NCI-H2171 (cell line): Measurements from ENCODE around the gene BIRC3.

Experiments used
- DNase-seq: peaks from one replicate; lab custom pipeline; 2025; lab: John Stamatoyannopoulos, UW

Gene BIRC3

DNA sequence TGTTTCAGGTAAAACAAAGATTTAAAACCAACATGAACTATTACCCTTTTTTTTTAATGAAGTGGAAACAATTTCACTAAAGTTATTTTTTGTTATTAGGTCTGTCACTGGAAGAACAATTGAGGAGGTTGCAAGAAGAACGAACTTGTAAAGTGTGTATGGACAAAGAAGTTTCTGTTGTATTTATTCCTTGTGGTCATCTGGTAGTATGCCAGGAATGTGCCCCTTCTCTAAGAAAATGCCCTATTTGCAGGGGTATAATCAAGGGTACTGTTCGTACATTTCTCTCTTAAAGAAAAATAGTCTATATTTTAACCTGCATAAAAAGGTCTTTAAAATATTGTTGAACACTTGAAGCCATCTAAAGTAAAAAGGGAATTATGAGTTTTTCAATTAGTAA, 60.6 kb downstream of the BIRC3 start:
- no peak for DNase-seq

DNA sequence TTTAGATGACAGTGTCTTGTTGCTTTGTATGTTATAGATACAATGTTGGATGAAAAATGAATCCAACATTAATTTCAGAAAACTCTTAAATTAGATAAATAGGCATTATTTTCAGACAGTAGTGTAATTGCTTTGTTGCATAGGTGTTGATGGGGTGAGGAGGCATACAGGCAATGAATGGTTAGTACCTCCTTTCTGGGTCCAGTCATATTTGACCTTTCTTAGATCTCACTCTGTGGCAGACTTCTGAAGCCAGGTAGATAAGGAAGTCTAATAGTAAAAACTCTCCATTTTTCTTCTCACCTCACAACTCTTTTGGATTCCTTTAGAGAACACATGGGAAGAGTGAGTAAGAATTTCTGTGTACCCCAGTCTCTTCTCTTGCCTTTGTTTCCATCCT, 61.5 kb downstream of the BIRC3 start:
- no peak for DNase-seq

DNA sequence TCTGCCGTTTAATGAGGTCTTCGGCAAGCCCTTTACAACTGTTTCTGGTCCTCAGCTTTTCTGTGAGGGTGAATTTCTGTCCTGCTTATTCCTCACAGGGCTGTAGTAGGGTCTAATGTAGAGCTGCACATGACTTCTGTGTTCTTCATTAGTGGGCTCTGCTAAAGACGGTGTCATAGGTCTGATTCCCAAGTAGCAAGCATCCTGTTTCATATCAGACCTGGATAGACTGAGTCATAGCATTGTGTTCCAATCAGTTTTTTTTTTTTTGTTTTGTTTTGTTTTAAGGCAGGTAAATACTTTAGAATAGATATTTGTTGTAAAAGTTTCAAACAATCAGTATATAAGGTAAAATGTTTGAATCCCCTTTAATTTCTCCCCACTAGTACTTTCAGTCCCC, 65.1 kb downstream of the BIRC3 start:
- no peak for DNase-seq

DNA sequence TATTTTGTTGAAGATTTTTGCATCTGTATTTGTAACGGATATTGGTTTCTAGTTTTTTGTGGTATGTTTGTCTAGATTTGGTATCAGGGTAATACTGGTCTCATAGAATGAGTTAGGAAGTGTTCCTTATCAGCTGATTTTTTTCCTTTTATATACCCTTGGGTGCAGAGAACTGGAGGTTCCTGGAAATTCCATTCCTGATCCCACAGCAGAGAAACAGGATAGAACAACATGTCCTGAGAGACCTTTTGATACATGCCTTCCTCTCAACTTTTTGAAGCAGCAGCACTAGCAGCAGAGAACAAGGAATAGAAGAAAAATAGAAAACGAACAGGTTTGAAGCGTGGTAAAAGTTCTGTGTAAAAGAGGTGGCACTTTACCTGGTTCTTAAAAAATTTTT, 66.6 kb downstream of the BIRC3 start:
- DNase-seq = no peak

DNA sequence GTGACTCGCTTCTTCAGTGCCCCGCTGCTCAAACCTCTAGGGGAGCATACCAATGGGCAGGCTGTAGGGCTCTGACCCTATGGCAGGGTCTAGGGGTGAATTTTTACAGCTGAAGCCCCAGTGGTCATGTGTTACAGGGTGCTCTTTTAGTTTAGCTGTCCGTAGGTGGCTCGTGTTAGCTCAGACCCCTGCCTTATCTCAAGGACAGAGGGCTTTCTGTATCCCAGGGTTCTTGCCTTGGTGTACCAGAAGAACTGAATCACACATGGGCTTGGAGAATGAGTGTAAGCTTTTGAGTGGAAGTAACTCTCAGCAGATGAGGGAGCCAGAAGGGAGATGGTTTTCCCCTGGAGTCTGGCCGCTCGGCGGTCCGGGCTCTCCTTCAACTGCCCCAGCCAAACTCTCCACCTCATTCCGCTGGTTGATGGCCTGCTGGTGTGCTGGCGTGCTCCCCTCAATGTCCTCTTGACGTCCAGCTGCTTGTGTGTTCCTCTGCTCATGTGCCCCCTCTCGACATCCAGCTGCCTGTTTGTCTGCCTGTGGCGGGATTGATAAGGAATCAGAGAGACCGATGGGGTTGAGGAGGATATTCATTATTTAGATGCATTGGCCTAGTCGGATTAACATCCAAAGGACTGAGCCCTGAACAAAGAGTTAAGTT, 67.3 kb downstream of the BIRC3 start:
- no peak for DNase-seq

DNA sequence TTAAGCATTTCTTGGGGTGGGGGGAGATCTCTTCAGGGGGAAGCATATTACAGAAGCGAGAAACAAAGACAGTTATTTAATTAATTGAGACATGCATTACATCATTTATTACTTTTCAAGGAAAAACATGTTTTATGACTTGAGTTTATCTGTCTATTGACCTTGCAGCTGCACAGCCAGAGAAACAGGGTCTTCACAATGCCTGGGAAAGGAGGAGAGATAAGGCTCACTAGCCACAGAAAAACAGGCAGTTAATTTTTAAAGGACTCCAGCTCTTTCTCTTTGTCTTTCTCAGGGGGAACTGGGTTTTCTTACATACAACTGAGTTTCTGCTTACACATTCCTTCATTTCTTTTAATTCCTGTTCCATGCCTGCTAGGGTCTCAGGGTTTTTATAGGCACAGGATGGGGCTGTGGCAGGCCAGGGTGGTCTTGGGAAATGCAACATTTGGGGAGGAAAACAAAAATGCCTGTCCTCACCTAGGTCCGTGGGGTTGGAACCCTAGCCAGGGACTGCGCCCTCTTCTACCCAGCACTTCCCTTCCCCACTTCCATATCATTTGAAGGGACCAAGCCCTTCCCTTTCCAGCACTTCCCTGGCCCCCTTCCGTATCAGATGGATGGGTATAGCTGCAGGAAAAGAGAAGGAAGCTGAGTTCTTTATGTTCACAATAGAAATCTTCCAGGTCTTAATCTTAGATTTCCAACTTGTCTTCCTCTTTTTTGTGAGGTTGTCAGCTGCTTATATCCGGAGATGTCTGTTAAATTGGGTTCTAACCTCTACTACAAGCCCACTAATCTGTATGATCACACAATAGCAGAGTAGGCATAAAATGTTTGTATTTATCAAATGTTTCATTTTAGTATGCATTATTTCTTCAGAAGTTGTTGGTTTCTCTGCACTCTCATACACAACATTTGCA, 68.1 kb downstream of the BIRC3 start:
- no peak for DNase-seq

DNA sequence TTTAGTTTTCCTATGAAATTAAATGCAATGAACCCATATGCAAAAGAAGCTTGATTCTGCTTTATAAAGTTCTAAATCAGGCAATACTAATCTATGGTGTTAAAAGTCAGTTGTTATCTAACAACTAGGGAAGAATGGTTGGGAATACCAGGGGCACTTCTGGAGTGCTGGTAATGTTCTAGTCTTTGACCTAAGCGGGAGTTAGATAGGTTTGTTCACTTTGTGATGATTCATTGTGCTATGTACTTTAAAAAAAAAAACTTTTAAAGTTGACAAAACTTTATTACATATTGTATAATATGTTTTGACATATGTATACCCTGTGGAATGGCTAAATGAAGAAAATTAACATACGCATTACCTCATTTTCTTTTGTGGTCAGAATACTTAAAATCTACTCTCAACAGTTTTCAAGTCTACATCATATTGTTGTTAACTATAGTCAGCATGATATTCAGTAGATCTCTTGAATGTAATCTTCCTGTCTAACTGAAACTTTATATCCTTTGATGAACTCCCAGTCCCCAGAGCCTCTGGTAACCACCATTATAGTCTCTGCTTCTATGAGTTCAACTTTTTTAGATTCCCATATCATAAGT, 69.0 kb downstream of the BIRC3 start:
- no peak for DNase-seq

DNA sequence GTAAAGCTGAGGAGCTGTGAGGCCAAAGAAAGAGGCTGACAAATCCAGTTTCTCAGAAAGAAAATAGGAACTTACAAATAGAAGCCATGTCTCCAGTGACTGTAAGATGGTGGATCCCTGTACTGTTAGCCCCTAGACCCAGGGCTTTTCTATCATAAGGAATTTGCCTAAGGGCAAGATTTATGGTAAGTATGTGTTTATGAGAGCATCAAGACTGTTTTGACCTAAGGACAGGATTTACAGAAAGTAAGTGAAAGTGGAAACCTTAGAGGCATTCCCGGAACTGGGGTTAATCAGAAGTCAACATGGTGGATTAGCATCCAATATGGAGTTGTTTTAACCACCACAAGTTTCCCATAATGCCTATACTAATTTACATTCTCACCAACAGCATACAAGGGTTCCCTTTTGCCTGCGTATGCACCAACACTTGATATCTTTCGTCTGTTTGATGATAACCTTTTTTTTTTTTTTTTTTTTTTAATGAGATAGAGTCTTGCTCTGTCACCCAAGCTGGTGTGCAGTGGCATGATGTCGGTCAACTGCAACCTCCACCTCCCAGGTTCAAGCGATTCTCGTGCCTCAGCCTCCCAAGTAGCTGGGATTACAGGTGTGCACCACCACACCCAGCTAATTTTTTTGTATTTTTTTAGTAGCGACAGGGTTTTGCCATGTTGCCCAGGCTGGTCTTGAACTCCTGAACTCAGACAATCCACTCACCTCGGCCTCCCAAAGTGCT, 69.9 kb downstream of the BIRC3 start:
- no peak for DNase-seq
